AG04449 (cell line): Measurements from ENCODE around the gene ZNF143.
"Not testable (repeated sequence)": the region's sequence is repeated elsewhere in the genome, so short reads cannot be mapped to it uniquely, and the experiment has no call there.

Source experiments
- CTCF ChIA-PET: fragments of 350-600 bp; formaldehyde crosslinking; extraction: SDS; loops from one replicate; lab custom pipeline; 2021; ENCODE audit warnings: antibody characterized with exemption; lab: Yijun Ruan, JAX
- POLR2A ChIA-PET: fragments of 400-600, 350-600 bp; formaldehyde crosslinking; extraction: SDS; loops from one replicate; lab custom pipeline; 2020; ENCODE audit warnings: antibody characterized with exemption, inconsistent platforms; lab: Yijun Ruan, JAX
- DNase-seq: peaks from one replicate; pipeline ENCODE4 v3.0.0-alpha.2; 2010; ENCODE audit warnings: low read depth, low spot score
- H3K4me3 ChIP-seq: 2 replicates; pipeline ENCODE4 v1.5.1; 2011; ENCODE audit warnings: low read depth, mild to moderate bottlenecking, control low read depth, low read length
- TF ChIP-seq, protein P1 (sequence below): IDR thresholded peaks from one replicate; pipeline ENCODE4 v1.5.1; 2011; ENCODE audit warnings: mild to moderate bottlenecking, moderate library complexity, low read length, control low read depth, inconsistent platforms; ENCODE audit not compliant: insufficient read depth; ENCODE audit errors: missing control alignments

The ZNF143 gene

DNA sequence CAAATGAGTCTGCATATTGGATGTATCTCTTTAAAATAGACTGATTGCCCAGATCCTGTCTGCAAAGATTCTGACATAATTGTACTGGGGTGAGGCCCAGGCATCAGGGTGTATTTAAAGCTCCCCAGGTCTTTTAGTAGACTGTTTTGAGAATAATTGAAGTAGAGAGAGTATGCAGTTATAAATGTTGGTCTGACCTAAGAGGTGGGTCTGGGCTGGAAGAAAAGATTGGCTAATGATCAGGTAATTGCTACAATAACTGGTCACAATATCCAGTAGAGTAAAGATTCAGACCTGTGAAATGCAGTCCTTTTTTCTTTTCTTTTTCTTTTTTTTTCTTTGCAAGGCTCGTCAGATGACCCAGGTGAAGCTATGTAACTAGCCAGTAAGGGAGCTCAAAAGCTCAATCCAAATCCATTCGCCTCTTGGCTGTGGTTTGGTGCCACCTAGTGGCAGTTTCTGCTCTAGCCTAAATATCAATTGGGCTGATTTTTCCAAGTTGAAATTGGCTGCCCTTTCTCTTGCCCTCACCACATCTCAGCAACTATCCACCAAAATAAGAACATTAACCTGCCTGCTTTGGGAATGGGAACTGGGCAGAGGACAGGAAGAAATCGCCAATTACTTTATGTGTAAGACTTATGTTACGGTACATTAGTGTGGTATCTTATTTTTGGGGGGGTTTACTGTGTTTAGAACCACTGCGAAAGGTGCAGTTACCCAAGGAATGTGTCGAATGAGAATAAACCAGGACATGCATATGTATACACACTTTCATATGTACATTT is 45.9 kb downstream of the ZNF143 start:
- TF ChIP-seq, protein P1, sequence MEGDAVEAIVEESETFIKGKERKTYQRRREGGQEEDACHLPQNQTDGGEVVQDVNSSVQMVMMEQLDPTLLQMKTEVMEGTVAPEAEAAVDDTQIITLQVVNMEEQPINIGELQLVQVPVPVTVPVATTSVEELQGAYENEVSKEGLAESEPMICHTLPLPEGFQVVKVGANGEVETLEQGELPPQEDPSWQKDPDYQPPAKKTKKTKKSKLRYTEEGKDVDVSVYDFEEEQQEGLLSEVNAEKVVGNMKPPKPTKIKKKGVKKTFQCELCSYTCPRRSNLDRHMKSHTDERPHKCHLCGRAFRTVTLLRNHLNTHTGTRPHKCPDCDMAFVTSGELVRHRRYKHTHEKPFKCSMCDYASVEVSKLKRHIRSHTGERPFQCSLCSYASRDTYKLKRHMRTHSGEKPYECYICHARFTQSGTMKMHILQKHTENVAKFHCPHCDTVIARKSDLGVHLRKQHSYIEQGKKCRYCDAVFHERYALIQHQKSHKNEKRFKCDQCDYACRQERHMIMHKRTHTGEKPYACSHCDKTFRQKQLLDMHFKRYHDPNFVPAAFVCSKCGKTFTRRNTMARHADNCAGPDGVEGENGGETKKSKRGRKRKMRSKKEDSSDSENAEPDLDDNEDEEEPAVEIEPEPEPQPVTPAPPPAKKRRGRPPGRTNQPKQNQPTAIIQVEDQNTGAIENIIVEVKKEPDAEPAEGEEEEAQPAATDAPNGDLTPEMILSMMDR: peak; percentile 69
- no peak overlapping the region for H3K4me3 ChIP-seq
- ChIA-PET CTCF (interaction anchor here (0.6 to 5.1 kb wide), 63 partner anchors 9 to 818 kb away, joined by 3 to 62 read pairs (median 4); partner anchors contain the start of genes WEE1 and ZNF143), POLR2A (interaction anchor here (0.6 to 1.6 kb wide), 3 partner anchors 46 to 653 kb away, joined by 3 to 6 read pairs (median 4); partner anchors contain the start of genes WEE1 and ZNF143)
- peak; percentile 42 for DNase-seq

DNA sequence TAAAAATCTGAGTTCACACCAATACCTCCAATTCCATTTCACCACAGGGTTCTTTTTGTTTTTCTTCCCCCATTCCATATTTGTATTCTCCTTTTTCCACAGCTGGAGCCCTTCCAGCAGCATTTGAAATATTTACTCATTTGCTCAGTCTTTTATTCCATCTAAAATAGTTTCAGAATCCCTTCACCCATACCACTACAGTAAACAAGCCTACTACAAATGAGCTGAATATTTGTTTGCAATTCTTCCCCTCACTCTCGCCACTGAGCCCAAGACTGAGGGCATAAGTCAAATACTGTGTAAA is 46.4 kb downstream of the ZNF143 start:
- ChIA-PET CTCF (interaction anchor here (0.7 to 5.1 kb wide), 50 partner anchors 9 to 817 kb away, joined by 3 to 62 read pairs (median 4); partner anchors contain the start of genes WEE1 and ZNF143), POLR2A (interaction anchor here (0.5 to 1.6 kb wide), 4 partner anchors 47 to 430 kb away, joined by 3 to 6 read pairs (median 4); partner anchors contain the start of genes WEE1 and ZNF143)
- H3K4me3 ChIP-seq: no peak overlapping the region
- TF ChIP-seq, protein P1: no peak
- DNase-seq: no peak

DNA sequence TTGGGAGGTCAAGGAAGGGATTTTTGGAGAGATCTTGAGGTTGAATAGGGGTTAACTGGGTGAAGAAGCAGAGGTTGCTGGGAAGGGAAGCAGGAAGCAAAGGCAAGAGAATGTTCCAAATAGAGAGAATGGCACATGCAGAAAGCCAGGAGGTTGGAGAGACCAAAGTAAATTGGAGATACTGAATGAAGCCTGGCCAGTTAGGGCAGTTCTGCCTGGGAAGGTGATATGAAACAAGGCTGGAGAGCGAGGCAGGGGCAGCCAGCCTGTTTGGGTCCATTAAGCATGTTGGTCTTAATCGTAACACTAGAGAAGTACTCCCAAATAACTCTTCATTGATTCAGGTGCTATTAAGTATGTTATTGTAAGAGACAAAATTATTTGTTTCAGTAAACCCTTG is 48.2 kb downstream of the ZNF143 start:
- no peak overlapping the region for H3K4me3 ChIP-seq
- TF ChIP-seq, protein P1: no peak
- CTCF ChIA-PET: interaction anchor here (3.8 kb wide), 1 partner anchor 11 kb away, joined by 55 read pairs; no protein-coding TSS in a partner anchor
- no peak for DNase-seq
- POLR2A ChIA-PET: no interaction called here

DNA sequence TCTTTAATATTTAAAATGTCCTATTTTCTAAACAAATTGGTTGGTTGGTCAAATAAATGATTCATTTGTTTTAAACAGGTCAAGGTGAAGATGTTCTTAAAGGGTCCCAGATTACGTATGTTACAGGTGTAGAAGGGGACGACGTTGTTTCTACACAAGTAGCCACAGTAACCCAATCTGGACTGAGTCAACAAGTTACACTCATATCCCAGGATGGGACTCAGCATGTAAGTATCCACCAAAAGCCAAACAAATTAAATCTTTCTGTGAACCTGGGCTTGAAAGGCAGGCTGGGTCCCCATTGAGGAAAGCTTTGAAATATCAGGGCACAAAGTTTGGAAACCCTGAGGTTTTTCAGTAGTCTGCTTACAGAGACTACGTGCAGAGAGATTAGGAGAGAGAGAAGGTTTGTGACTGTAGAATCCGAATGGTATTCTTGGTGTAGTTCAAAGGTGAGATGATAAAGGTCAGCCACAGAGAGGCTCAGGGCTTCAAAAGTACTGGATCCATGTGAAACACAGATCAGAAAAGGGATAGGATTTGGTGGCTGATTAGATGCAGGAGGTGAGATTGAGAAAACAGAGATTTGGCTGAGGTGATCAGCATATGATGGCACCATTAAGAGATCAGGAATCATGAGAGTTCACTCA is 51.7 kb downstream of the ZNF143 start:
- POLR2A ChIA-PET: no interaction called here
- TF ChIP-seq, protein P1: no peak
- H3K4me3 ChIP-seq: no peak overlapping the region
- CTCF ChIA-PET: interaction anchor here (1.3 kb wide), 1 partner anchor 33 kb away, joined by 4 read pairs; no protein-coding TSS in a partner anchor
- DNase-seq: no peak

DNA sequence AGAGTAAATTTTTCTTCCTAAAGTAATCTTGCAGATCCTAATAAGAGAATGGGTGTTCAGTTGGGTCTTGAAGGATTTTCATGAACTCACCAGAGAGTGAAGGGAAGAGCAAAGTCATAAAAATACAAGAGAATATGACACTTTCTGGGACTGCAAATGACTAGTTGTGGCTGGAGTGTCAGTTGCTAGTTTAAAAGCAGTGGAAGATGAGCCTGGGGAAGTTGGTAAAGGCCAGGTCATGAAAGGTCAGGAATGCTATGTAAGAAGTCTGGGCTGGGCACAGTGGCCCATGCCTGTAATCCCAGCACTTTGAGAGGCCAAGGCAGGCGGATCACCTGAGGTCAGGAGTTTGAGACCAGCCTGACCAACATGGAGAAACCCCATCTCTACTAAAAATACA is 53.8 kb downstream of the ZNF143 start:
- CTCF ChIA-PET, POLR2A ChIA-PET, DNase-seq, H3K4me3 ChIP-seq: not testable (repeated sequence)

DNA sequence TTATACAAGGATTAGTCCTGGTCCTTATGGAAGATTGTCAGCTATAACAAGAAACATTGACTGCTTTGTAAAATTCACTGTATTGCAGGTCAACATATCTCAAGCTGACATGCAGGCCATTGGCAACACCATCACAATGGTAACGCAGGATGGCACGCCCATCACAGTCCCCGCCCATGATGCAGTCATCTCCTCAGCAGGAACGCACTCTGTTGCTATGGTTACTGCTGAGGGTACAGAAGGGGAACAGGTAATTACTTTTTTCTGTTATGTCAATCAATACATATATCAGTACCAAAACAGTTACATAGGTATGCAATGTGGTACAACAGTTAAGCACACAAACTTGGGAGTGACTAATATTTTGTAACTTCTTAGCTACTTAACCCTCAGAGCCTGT is 55.3 kb downstream of the ZNF143 start:
- CTCF ChIA-PET: interaction anchor here (0.8 to 2.7 kb wide), 4 partner anchors 9 to 19 kb away, joined by 3 to 30 read pairs (median 8); no protein-coding TSS in a partner anchor
- no peak overlapping the region for H3K4me3 ChIP-seq
- no peak for DNase-seq
- TF ChIP-seq, protein P1: no peak
- POLR2A ChIA-PET: no interaction called here
